ENCODE data around the gene ABI3BP. TPM values are rescaled to one million over a fixed set of nuclear protein-coding genes. Genes with fewer than 3 reads are reported as not detected.

ABI3BP gene
- total RNA-seq, 1 donor from 2014 or later: 207 TPM

DNA sequence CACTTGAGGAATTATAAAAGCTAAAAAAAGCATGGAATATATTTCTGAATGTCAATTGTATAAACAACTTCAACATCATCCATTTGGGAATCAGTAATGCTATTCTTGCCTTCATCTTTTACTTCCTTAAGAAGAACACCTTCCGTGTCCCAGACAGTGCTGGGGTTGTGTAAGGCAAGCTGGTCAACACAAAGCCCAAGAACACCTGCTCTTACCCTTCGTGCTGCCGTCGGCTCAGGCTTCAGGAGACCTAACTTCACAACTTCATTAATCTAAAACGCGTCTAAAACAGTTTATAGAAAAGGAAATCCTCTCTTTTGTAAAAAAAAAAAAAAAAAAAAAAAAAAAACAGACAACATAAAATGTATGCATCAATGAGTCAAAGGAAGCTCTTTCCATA, 81.3 kb downstream of the ABI3BP start:
- intact Hi-C loops (cut with DNase I): no loop called here
- H3K4me3 ChIP-seq: no peak overlapping the region
- ATAC-seq: no peak
- no peaks in the 10 kb centered on the region for H3K36me3 ChIP-seq
- no peaks in the 10 kb centered on the region for H3K27me3 ChIP-seq
- no peaks in the 10 kb centered on the region for H3K4me1 ChIP-seq
- no peak for TF ChIP-seq CTCF (IDR thresholded peaks at IDR 0.05)
- no peak for DNase-seq
- no peak overlapping the region for H3K27ac ChIP-seq
- no peaks in the 10 kb centered on the region for H3K9me3 ChIP-seq

DNA sequence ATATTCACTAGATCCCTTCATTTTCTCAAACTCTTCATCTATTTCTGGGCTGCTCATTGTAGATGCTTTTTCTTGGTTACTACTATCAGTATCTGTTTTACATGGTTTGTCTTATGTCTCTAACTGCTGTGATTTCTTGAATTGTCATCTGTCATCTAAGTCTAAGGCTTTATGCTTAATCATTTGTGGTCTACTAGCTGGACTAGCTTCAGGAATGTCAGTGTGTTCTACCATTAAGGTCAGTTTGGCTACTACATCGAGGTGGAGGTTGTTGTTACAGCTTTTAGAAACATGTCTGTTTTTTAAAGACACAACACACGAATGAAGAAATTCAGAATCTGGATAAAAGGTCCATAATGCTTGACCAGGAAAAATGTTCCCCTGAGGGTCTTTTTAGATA, 82.2 kb downstream of the ABI3BP start:
- H3K4me3 ChIP-seq: no peak overlapping the region
- H3K36me3 ChIP-seq: no peaks in the 10 kb centered on the region
- no peaks in the 10 kb centered on the region for H3K9me3 ChIP-seq
- intact Hi-C loops (cut with DNase I): no loop called here
- TF ChIP-seq CTCF (IDR thresholded peaks at IDR 0.05): no peak
- ATAC-seq (no peak), DNase-seq (no peak)
- H3K4me1 ChIP-seq: no peaks in the 10 kb centered on the region
- H3K27me3 ChIP-seq: no peaks in the 10 kb centered on the region
- no peak overlapping the region for H3K27ac ChIP-seq

- DNase-seq (no peak), ATAC-seq (no peak)
- intact Hi-C loops (cut with DNase I): no loop called here
- H3K4me3 ChIP-seq: no peak overlapping the region
- TF ChIP-seq CTCF (IDR thresholded peaks at IDR 0.05): no peak
- no peaks in the 10 kb centered on the region for H3K36me3 ChIP-seq
- H3K27ac ChIP-seq: no peak overlapping the region
- H3K27me3 ChIP-seq: no peaks in the 10 kb centered on the region
- no peaks in the 10 kb centered on the region for H3K9me3 ChIP-seq
- peaks cover 12% of the 10 kb centered on the region for H3K4me1 ChIP-seq
Measured at GRCh38 chr3:100902572-100902971, 90.6 kb downstream of the ABI3BP start.

- DNase-seq: no peak
- peaks cover 12% of the 10 kb centered on the region for H3K4me1 ChIP-seq
- H3K9me3 ChIP-seq: no peaks in the 10 kb centered on the region
- H3K27ac ChIP-seq: no peak overlapping the region
- no peak for ATAC-seq
- H3K4me3 ChIP-seq: no peak overlapping the region
- no peak for TF ChIP-seq CTCF (IDR thresholded peaks at IDR 0.05)
- intact Hi-C loops (cut with DNase I): no loop called here
- H3K27me3 ChIP-seq: no peaks in the 10 kb centered on the region
- H3K36me3 ChIP-seq: no peaks in the 10 kb centered on the region
Measured at GRCh38 chr3:100900671-100901335, 92.4 kb downstream of the ABI3BP start.

- Histone ChIP-seq H3K27me3 (no peaks in the 10 kb centered on the region), H3K9me3 (no peaks in the 10 kb centered on the region), H3K4me1 (peaks cover 12% of the 10 kb centered on the region), H3K36me3 (no peaks in the 10 kb centered on the region), H3K27ac (peak overlapping the region; percentile 20), H3K4me3 (no peak overlapping the region)
- ATAC-seq (peak; percentile 67), DNase-seq (no peak)
- no peak for TF ChIP-seq CTCF (IDR thresholded peaks at IDR 0.05)
- intact Hi-C loops (cut with DNase I): no loop called here
Measured at GRCh38 chr3:100899440-100900091, 93.7 kb downstream of the ABI3BP start.

Data from upper lobe of right lung (tissue), 1 donor.